PC-3 (cell line): ENCODE data around the gene VSIG1. TPM values are rescaled to one million over a fixed set of nuclear protein-coding genes. Genes with fewer than 3 reads are reported as not detected.
A peak's percentile ranks its signal among the peaks of the same experiment; 100 is the strongest.

ENCODE experiments used
- ATAC-seq: fragments of 200-7000 bp; cut with Tn5 transposase; 2 replicates; pipeline ENCODE4 v1.9.1; 2020; ENCODE audit warnings: mild to moderate bottlenecking, moderate library complexity
- BruUV-seq: library from RNA; stranded (reverse); fragments of 400-500 nt; replicated peaks from 2 replicates; lab custom pipeline; 2021; lab: Mats Ljungman, UMichigan
- CTCF ChIA-PET: fragments of 300-600 bp; sonication (Branson Sonifier 250); formaldehyde crosslinking; loops from one replicate; lab custom pipeline; 2022; ENCODE audit warnings: antibody characterized with exemption; lab: Charles Lee
- POLR2A ChIA-PET: fragments of 300-600 bp; sonication (Branson Sonifier 250); formaldehyde crosslinking; loops from one replicate; lab custom pipeline; 2022; ENCODE audit warnings: antibody characterized with exemption; ENCODE audit not compliant: unreplicated experiment; lab: Charles Lee
- DNase-seq: peaks from one replicate; pipeline ENCODE4 v3.0.0-alpha.2; 2015
- H2AFZ ChIP-seq: fragments of 300-600 bp; sonication (generic); 2 replicates; pipeline ENCODE4 v1.6.0; 2016; ENCODE audit warnings: antibody characterized with exemption, low read length
- H3F3A ChIP-seq: fragments of 300-600 bp; sonication (generic); one replicate; pipeline ENCODE4 v1.6.0; 2017; ENCODE audit warnings: antibody characterized with exemption, low read length, control low read depth, mild to moderate bottlenecking; ENCODE audit not compliant: unreplicated experiment
- H3K27ac ChIP-seq: fragments of 300-600 bp; sonication (generic); 2 replicates; pipeline ENCODE4 v1.5.1; 2016; ENCODE audit warnings: mild to moderate bottlenecking, low read length
- H3K27me3 ChIP-seq: fragments of 300-600 bp; sonication (generic); 2 replicates; pipeline ENCODE4 v1.6.1; 2016; ENCODE audit warnings: low read length, mixed read lengths
- H3K36me3 ChIP-seq: fragments of 300-600 bp; sonication (generic); 2 replicates; pipeline ENCODE4 v1.6.1; 2016; ENCODE audit warnings: low read depth, mixed run types, low read length, mixed read lengths
- H3K4me1 ChIP-seq: fragments of 300-600 bp; sonication (generic); 2 replicates; pipeline ENCODE4 v1.5.1; 2016; ENCODE audit warnings: low read length; ENCODE audit not compliant: insufficient read depth
- H3K4me2 ChIP-seq: fragments of 300-600 bp; sonication (generic); 2 replicates; pipeline ENCODE4 v1.6.0; 2016; ENCODE audit warnings: low read length
- H3K4me3 ChIP-seq: fragments of 300-600 bp; sonication (generic); 2 replicates; pipeline ENCODE4 v1.5.1; 2016; ENCODE audit warnings: mild to moderate bottlenecking, low read length, mixed read lengths
- H3K79me2 ChIP-seq: fragments of 300-600 bp; sonication (generic); 2 replicates; pipeline ENCODE4 v1.6.1; 2017; ENCODE audit warnings: low read length, mixed read lengths
- H3K9ac ChIP-seq: fragments of 300-600 bp; sonication (generic); 2 replicates; pipeline ENCODE4 v1.6.0; 2016; ENCODE audit warnings: mild to moderate bottlenecking, low read length
- H3K9me2 ChIP-seq: fragments of 300-600 bp; sonication (generic); replicated peaks from 2 replicates; pipeline ENCODE4 v1.6.1; 2016; ENCODE audit warnings: mixed run types, low read length, mixed read lengths
- H3K9me3 ChIP-seq: fragments of 300-600 bp; sonication (generic); 2 replicates; pipeline ENCODE4 v1.6.1; 2016; ENCODE audit warnings: low read length, mixed read lengths
- H4K20me1 ChIP-seq: fragments of 300-600 bp; sonication (generic); 2 replicates; pipeline ENCODE4 v1.6.1; 2016; ENCODE audit warnings: low read length, mixed read lengths
- EZH2 ChIP-seq: fragments of 300-600 bp; sonication (generic); IDR thresholded peaks from one replicate; pipeline ENCODE4 v1.6.1; 2017; ENCODE audit warnings: antibody characterized with exemption, mild to moderate bottlenecking, low read length; ENCODE audit not compliant: unreplicated experiment
- EZH2phosphoT487 ChIP-seq: fragments of 300-600 bp; sonication (generic); IDR thresholded peaks from 2 replicates; pipeline ENCODE4 v1.6.1; 2018; ENCODE audit warnings: mild to moderate bottlenecking, antibody characterized with exemption, low read length, borderline replicate concordance
- intact Hi-C: fragments of 100-400 bp; cut with micrococcal nuclease; formaldehyde crosslinking; loops from 2 replicates; pipeline ENCODE4 v1.9.0; 2023
- total RNA-seq: library from RNA; depleted of rRNA; stranded (reverse); fragments of >200 nt; gene quantifications from 2 replicates; pipeline ENCODE4 v1.2.3, GENCODE V29; 2014
- TF ChIP-seq, protein P1 (sequence below): fragments of 300-600 bp; sonication (generic); conservative IDR thresholded peaks from 2 replicates; pipeline ENCODE4 v1.5.1; 2017; ENCODE audit warnings: antibody characterized with exemption, low read depth, mild to moderate bottlenecking, low read length

Gene VSIG1
- total RNA-seq, 1 experiment from 2014 or later, result 0.84 TPM

GRCh38 chrX:108025376-108025775 lies 19.5 kb upstream of the VSIG1 start:
- Histone ChIP-seq H3K36me3 (no peaks in the 10 kb centered on the region), H3F3A (no peaks in the 10 kb centered on the region), H3K4me1 (peaks cover 66% of the 10 kb centered on the region), H3K9me2 (no peaks in the 10 kb centered on the region), H3K27me3 (no peaks in the 10 kb centered on the region), H3K79me2 (no peaks in the 10 kb centered on the region), H3K9me3 (no peaks in the 10 kb centered on the region), H2AFZ (no peak overlapping the region), H3K4me3 (no peak overlapping the region), H3K4me2 (no peak overlapping the region), H4K20me1 (no peaks in the 10 kb centered on the region), H3K9ac (peak overlapping the region; percentile 23; the same call in 1 of the 2 replicates), H3K27ac (peak overlapping the region; percentile 66)
- ChIA-PET POLR2A (no interaction called here), CTCF (interaction anchor here (1.1 kb wide), 1 partner anchor 353 kb away, joined by 3 read pairs; no protein-coding TSS in a partner anchor)
- DNase-seq (no peak), ATAC-seq (no peak)
- intact Hi-C loops, result no loop called here
- TF ChIP-seq, protein P1, sequence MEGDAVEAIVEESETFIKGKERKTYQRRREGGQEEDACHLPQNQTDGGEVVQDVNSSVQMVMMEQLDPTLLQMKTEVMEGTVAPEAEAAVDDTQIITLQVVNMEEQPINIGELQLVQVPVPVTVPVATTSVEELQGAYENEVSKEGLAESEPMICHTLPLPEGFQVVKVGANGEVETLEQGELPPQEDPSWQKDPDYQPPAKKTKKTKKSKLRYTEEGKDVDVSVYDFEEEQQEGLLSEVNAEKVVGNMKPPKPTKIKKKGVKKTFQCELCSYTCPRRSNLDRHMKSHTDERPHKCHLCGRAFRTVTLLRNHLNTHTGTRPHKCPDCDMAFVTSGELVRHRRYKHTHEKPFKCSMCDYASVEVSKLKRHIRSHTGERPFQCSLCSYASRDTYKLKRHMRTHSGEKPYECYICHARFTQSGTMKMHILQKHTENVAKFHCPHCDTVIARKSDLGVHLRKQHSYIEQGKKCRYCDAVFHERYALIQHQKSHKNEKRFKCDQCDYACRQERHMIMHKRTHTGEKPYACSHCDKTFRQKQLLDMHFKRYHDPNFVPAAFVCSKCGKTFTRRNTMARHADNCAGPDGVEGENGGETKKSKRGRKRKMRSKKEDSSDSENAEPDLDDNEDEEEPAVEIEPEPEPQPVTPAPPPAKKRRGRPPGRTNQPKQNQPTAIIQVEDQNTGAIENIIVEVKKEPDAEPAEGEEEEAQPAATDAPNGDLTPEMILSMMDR, result no peak
- TF ChIP-seq EZH2phosphoT487 (no peak), EZH2 (no peak)
- BruUV-seq, result no TSS peak

- Histone ChIP-seq H3K79me2 (no peaks in the 10 kb centered on the region), H4K20me1 (no peaks in the 10 kb centered on the region), H3K27me3 (no peaks in the 10 kb centered on the region), H3K27ac (peak overlapping the region; percentile 66), H3K9ac (0 out of 2 replicates have a peak overlapping the region, but pooled peaks have one; percentile 17), H3K9me2 (no peaks in the 10 kb centered on the region), H3K4me3 (no peak overlapping the region), H3K9me3 (no peaks in the 10 kb centered on the region), H3K4me1 (peaks cover 68% of the 10 kb centered on the region), H3K4me2 (peak overlapping the region; percentile 6; the same call in 1 of the 2 replicates), H3K36me3 (no peaks in the 10 kb centered on the region), H3F3A (no peaks in the 10 kb centered on the region), H2AFZ (no peak overlapping the region)
- ChIA-PET CTCF (interaction anchor here (1.1 kb wide), 1 partner anchor 353 kb away, joined by 3 read pairs; no protein-coding TSS in a partner anchor), POLR2A (interaction anchor here (0.6 kb wide), 1 partner anchor 64 kb away, joined by 13 read pairs; no protein-coding TSS in a partner anchor)
- intact Hi-C loops, result no loop called here
- ATAC-seq (peak; percentile 62), DNase-seq (peak; percentile 49)
- no peak for TF ChIP-seq EZH2phosphoT487
- TF ChIP-seq EZH2, result no peak
- BruUV-seq, result no TSS peak
Measured at GRCh38 chrX:108025954-108026600, 18.8 kb upstream of the VSIG1 start.

DNA sequence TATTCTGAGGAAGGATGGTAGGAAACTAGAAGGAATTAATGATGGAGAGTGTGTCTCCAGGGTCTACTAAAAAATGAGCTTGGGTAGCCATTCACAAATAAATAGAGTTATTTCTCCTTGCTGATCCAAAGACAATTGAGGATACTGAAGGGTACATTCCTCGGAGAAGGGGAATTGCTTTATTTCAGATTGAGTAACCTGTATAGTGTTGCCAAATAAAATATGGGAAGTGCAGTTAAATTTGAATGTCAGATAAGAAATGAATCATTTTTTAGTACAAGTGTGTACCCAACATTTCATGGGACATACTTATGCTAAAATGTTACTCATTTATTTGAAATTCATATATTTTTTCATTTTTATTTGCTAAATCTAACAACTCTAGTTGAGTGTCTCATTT lies 16.0 kb upstream of the VSIG1 start:
- Histone ChIP-seq H3K9me2 (no peaks in the 10 kb centered on the region), H3F3A (no peaks in the 10 kb centered on the region), H3K4me3 (no peak overlapping the region), H4K20me1 (no peaks in the 10 kb centered on the region), H2AFZ (no peak overlapping the region), H3K9me3 (no peaks in the 10 kb centered on the region), H3K27me3 (no peaks in the 10 kb centered on the region), H3K36me3 (no peaks in the 10 kb centered on the region), H3K9ac (no peak overlapping the region), H3K27ac (peak overlapping the region; percentile 38), H3K79me2 (no peaks in the 10 kb centered on the region), H3K4me1 (peaks cover 63% of the 10 kb centered on the region), H3K4me2 (no peak overlapping the region)
- POLR2A ChIA-PET, result no interaction called here
- DNase-seq (peak; percentile 47), ATAC-seq (no peak)
- BruUV-seq, result no TSS peak
- TF ChIP-seq, protein P1, result no peak
- no peak for TF ChIP-seq EZH2phosphoT487
- no peak for TF ChIP-seq EZH2
- intact Hi-C loops, result no loop called here
- CTCF ChIA-PET, result no interaction called here
